Smooth muscle cell (in vitro differentiated cells): ENCODE results near the gene FHL5. TPM values are rescaled to one million over a fixed set of nuclear protein-coding genes. Genes with fewer than 3 reads are reported as not detected.

Source experiments
- DNase-seq: peaks from one replicate; lab custom pipeline; 2025; ENCODE audit not compliant: unreplicated experiment; lab: John Stamatoyannopoulos, UW
- H2AFZ ChIP-seq: fragments of 200-600 bp; sonication (generic); 2 replicates; pipeline ENCODE4 v1.6.0; 2016; ENCODE audit warnings: antibody characterized with exemption, low read depth, mild to moderate bottlenecking
- H3F3A ChIP-seq: fragments of 200-600 bp; sonication (generic); 2 replicates; pipeline ENCODE4 v1.6.0; 2017; ENCODE audit warnings: antibody characterized with exemption, low read depth
- H3K27ac ChIP-seq: fragments of 200-600 bp; sonication (generic); 2 replicates; pipeline ENCODE4 v1.5.1; 2016; ENCODE audit warnings: low read depth, mild to moderate bottlenecking
- H3K27me3 ChIP-seq: fragments of 200-600 bp; sonication (generic); 2 replicates; pipeline ENCODE4 v1.6.1; 2016; ENCODE audit warnings: low read depth, mild to moderate bottlenecking
- H3K36me3 ChIP-seq: fragments of 200-600 bp; sonication (generic); 2 replicates; pipeline ENCODE4 v1.5.1; 2016; ENCODE audit warnings: low read depth
- H3K4me1 ChIP-seq: fragments of 200-600 bp; sonication (generic); 2 replicates; pipeline ENCODE4 v1.5.1; 2016; ENCODE audit warnings: low read depth
- H3K4me2 ChIP-seq: fragments of 200-600 bp; sonication (generic); 2 replicates; pipeline ENCODE4 v1.6.0; 2016; ENCODE audit warnings: mild to moderate bottlenecking
- H3K4me3 ChIP-seq: fragments of 200-600 bp; sonication (generic); 2 replicates; pipeline ENCODE4 v1.5.1; 2016; ENCODE audit warnings: mild to moderate bottlenecking
- H3K79me2 ChIP-seq: fragments of 200-600 bp; sonication (generic); 2 replicates; pipeline ENCODE4 v1.6.0; 2016; ENCODE audit warnings: low read depth, mild to moderate bottlenecking
- H3K9ac ChIP-seq: fragments of 200-600 bp; sonication (generic); 2 replicates; pipeline ENCODE4 v1.6.0; 2016; ENCODE audit warnings: low read depth
- H3K9me3 ChIP-seq: fragments of 200-600 bp; sonication (generic); replicated peaks from 2 replicates; pipeline ENCODE4 v1.5.1; 2016; ENCODE audit warnings: low read depth
- H4K20me1 ChIP-seq: fragments of 200-600 bp; sonication (generic); 2 replicates; pipeline ENCODE4 v1.6.0; 2016; ENCODE audit warnings: low read depth
- CTCF ChIP-seq: fragments of 200-600 bp; sonication (generic); IDR thresholded peaks from 2 replicates; pipeline ENCODE4 v1.5.1; 2017; ENCODE audit warnings: borderline replicate concordance, mild to moderate bottlenecking, antibody characterized with exemption; ENCODE audit not compliant: insufficient read depth, poor library complexity, severe bottlenecking
- WGBS: methylation state at CpG from one replicate; pipeline ENCODE4 v1.1.7; 2016; ENCODE audit warnings: low lambda C conversion rate; 5-methylcytosine and 5-hydroxymethylcytosine counted together
- polyA plus RNA-seq: library from polyadenylated mRNA; unstranded; fragments of >200 nt; fragmentation: Nextera tagmentation; extraction: Ambion mirVana; gene quantifications from 2 replicates; pipeline ENCODE4 v1.2.1, GENCODE V29; 2016
- total RNA-seq: library from RNA; depleted of rRNA; stranded (reverse); fragments of >200 nt; gene quantifications from 2 replicates; pipeline ENCODE4 v1.2.3, GENCODE V29; 2014

FHL5 gene
- total and polyA plus RNA-seq, 2 experiments from 2014 or later: not detected

- H3K9me3 ChIP-seq: no peaks in the 10 kb centered on the region
- no peaks in the 10 kb centered on the region for H3K36me3 ChIP-seq
- H3F3A ChIP-seq: no peaks in the 10 kb centered on the region
- no peak for DNase-seq
- no peak overlapping the region for H2AFZ ChIP-seq
- H3K4me1 ChIP-seq: no peaks in the 10 kb centered on the region
- TF ChIP-seq CTCF: no peak
- no peak overlapping the region for H3K9ac ChIP-seq
- H3K4me2 ChIP-seq: no peak overlapping the region
- no peaks in the 10 kb centered on the region for H4K20me1 ChIP-seq
- H3K27me3 ChIP-seq: no peaks in the 10 kb centered on the region
- no peak overlapping the region for H3K27ac ChIP-seq
- no peak overlapping the region for H3K4me3 ChIP-seq
- WGBS: 87% methylated on average over 1 of the region's 1 CpG
- no peaks in the 10 kb centered on the region for H3K79me2 ChIP-seq
Observed at GRCh38 chr6:96653181-96653580, 90.3 kb downstream of the FHL5 start.

- Histone ChIP-seq H4K20me1 (no peaks in the 10 kb centered on the region), H3F3A (no peaks in the 10 kb centered on the region), H3K4me1 (no peaks in the 10 kb centered on the region), H2AFZ (no peak overlapping the region), H3K36me3 (no peaks in the 10 kb centered on the region), H3K9me3 (no peaks in the 10 kb centered on the region), H3K27ac (no peak overlapping the region), H3K79me2 (no peaks in the 10 kb centered on the region), H3K9ac (no peak overlapping the region), H3K4me3 (no peak overlapping the region), H3K4me2 (no peak overlapping the region), H3K27me3 (no peaks in the 10 kb centered on the region)
- WGBS: 90% methylated on average over 1 of the region's 1 CpG
- TF ChIP-seq CTCF: no peak
- DNase-seq: no peak
Observed at GRCh38 chr6:96656567-96656966, 93.6 kb downstream of the FHL5 start.

GRCh38 chr6:96657344-96657743, 94.4 kb downstream of the FHL5 start:
- no peaks in the 10 kb centered on the region for H4K20me1 ChIP-seq
- H3K9me3 ChIP-seq: no peaks in the 10 kb centered on the region
- 86% methylated on average over 5 of the region's 5 CpGs for WGBS
- no peak for DNase-seq
- no peaks in the 10 kb centered on the region for H3K79me2 ChIP-seq
- H3K27ac ChIP-seq: no peak overlapping the region
- H3K36me3 ChIP-seq: no peaks in the 10 kb centered on the region
- no peaks in the 10 kb centered on the region for H3K27me3 ChIP-seq
- H2AFZ ChIP-seq: no peak overlapping the region
- H3K4me3 ChIP-seq: no peak overlapping the region
- no peak overlapping the region for H3K9ac ChIP-seq
- H3F3A ChIP-seq: no peaks in the 10 kb centered on the region
- no peak for TF ChIP-seq CTCF
- no peaks in the 10 kb centered on the region for H3K4me1 ChIP-seq
- H3K4me2 ChIP-seq: no peak overlapping the region

- Histone ChIP-seq H3K36me3 (no peaks in the 10 kb centered on the region), H3K4me2 (no peak overlapping the region), H3K9ac (no peak overlapping the region), H3K9me3 (no peaks in the 10 kb centered on the region), H3K27me3 (no peaks in the 10 kb centered on the region), H3K4me3 (no peak overlapping the region), H2AFZ (no peak overlapping the region), H3K4me1 (no peaks in the 10 kb centered on the region), H3K27ac (no peak overlapping the region), H4K20me1 (no peaks in the 10 kb centered on the region), H3K79me2 (no peaks in the 10 kb centered on the region), H3F3A (no peaks in the 10 kb centered on the region)
- DNase-seq: no peak
- no peak for TF ChIP-seq CTCF
- 81% methylated on average over 4 of the region's 4 CpGs for WGBS
Observed at GRCh38 chr6:96659084-96659845, 96.3 kb downstream of the FHL5 start.
